ENCODE measurements around the gene MORN4.
"Not testable (repeated sequence)": the region's sequence is repeated elsewhere in the genome, so short reads cannot be mapped to it uniquely, and the experiment has no call there.

MORN4 gene

GRCh38 chr10:97640868-97641811, 7.8 kb upstream of the MORN4 start:
- no peak for FAIRE-seq

- FAIRE-seq, result peak; percentile 97
Observed at GRCh38 chr10:97640174-97640867, 7.0 kb upstream of the MORN4 start, which contains the start of gene PI4K2A. Gene PI4K2A (plus strand): TSS chr10:97640671. CDS start chr10:97640743, 72 bp downstream.

DNA sequence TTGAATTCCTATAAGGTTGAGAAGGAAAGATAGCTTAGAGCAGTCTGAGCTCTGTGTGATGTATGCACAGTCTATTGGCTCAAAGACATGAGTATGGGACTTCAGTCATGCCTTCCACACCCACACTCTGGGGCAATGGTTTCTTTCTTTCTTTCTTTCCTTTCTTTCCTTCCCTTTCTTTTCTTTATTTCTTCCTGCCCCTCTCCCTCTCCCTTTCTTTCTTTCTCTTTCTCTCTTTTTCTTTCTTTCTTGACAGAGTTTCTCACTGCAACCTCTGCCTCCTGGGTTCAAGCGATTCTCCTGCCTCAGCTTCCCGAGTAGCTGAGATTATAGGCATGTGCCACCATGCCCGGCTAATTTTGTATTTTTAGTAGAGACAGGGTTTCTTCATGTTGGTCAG, 5.8 kb upstream of the MORN4 start:
- FAIRE-seq, result not testable (repeated sequence)

GRCh38 chr10:97635577-97635976, 2.3 kb upstream of the MORN4 start:
- FAIRE-seq, result no peak

DNA sequence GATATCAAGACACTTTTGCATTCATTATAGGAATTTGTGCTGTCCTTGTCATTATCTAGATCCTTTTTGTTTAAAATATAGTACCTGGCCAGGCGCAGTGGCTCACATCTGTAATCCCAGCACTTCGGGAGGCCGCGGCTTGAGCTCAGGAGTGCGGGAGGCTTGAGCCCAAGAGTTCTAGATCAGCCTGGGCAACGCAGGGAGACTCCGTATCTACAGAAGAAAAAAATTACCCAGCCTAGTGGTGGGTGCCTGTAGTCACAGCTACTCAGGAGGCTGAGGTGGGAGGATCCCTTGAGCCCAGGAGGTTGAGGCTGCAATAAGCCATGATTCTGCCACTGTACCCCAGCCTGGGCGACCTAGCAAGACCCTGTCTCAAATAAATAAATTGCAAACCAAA, 621 bp upstream of the MORN4 start:
- FAIRE-seq, result no peak

DNA sequence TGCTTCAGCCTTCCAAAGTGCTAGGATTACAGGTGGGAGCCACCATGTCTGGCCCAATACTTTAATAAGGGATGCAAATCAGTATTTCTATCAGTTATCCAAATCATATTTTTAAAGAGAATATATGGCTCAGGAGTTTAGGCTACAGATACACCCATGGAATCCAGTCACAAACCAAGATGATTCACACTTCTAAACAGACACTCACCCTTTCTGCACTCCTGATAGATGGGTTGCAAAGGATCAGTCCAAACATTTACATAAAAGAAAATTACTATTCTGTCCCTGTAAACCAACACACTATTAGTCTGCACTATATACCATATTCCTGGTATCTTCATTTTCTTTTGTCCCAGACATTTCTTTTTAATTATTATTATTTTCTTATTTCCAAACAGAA, 2.2 kb downstream of the MORN4 start:
- FAIRE-seq, result no peak

- no peak for FAIRE-seq
Observed at GRCh38 chr10:97629289-97629688, 4.0 kb downstream of the MORN4 start.

GRCh38 chr10:97628228-97628627, 5.1 kb downstream of the MORN4 start:
- FAIRE-seq, result no peak

DNA sequence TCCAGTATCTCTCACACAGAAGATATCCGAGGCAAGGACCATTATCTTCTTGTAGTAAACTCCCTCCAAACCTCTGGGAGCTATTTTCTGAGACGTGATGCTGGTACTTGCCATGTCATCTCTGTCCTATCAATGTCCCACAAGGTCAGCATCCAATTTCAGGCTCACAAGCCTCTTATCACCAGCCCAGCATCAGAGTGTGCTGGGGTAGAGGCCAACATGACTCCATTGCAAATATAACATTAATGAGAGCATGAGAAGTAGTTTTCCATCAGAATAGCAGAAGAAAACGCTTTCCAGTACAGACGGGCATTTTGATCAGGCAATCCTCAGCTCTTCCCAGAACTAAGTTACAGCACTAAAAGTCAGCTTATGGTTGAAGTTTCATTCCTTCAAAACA, 5.6 kb downstream of the MORN4 start:
- no peak for FAIRE-seq

GRCh38 chr10:97623277-97623676, 10.0 kb downstream of the MORN4 start:
- FAIRE-seq, result no peak

GRCh38 chr10:97618733-97619132, 14.6 kb downstream of the MORN4 start:
- FAIRE-seq, result no peak

GRCh38 chr10:97618285-97618684, 15.0 kb downstream of the MORN4 start:
- no peak for FAIRE-seq

DNA sequence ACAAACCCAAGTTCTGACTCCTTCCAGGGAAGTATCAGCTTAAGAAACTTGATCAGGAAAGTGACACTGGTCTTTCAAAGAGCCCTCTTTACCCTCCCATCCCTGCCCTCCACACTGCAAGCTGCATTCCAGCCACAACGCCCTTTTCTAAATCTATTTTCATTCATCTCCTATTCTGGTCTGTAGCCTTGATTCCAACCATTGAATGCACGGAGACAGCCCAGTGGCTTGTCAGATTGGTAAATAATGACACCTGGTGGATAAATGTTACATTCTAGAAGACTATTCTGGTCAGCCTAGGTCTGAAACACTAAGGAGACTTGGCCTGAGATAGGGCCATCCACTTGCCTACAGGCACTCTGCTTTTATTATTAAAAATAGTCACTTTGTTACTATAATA, 20.9 kb downstream of the MORN4 start:
- no peak for FAIRE-seq

DNA sequence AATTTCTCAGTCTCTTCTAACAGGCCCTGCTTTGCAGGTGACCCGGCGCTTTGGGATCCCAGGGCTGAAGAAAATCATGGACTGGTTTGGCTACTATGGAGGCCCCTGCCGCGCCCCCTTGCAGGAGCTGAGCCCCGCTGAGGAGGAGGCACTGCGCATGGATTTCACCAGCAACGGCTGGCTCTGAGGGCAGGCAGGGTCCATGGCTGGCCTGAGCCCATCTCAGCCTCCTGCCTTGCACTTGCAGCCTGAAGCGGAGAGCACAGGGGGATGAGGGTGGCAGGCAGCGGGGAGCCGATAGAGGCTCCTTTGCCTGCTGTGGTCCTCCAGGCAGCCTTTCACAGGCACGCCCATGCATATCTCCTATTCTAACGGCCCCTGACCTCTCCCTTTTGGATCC, 21.8 kb downstream of the MORN4 start:
- no peak for FAIRE-seq

DNA sequence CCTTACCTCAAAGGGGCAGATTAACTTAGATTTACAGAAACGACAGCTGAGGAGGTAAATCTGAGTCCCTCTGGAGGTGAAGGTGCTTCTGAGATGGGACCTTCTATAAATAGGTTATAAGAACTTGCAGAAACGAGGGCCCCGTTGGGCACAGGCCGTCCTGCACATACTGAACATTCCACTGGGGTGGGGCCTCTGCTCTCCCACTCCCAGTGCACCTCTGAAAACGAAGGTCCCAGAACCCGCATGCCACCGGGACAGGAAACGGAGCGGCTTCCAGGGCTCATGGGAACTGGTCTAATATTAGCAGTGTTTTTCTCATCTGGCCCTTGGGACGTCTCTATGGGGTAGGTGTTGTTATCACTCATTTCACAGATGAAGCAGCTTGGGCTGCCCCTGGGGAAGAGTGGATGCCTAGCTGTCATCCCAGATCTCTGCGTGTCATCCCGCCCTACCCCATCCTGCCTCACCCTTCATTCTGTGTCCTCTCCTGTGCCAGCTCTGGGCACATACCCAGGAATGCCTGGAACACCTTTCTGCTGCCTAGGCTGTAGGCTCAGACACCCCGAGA, 24.2 kb downstream of the MORN4 start:
- no peak for FAIRE-seq

- no peak for FAIRE-seq
Observed at GRCh38 chr10:97607095-97607636, 26.1 kb downstream of the MORN4 start.

DNA sequence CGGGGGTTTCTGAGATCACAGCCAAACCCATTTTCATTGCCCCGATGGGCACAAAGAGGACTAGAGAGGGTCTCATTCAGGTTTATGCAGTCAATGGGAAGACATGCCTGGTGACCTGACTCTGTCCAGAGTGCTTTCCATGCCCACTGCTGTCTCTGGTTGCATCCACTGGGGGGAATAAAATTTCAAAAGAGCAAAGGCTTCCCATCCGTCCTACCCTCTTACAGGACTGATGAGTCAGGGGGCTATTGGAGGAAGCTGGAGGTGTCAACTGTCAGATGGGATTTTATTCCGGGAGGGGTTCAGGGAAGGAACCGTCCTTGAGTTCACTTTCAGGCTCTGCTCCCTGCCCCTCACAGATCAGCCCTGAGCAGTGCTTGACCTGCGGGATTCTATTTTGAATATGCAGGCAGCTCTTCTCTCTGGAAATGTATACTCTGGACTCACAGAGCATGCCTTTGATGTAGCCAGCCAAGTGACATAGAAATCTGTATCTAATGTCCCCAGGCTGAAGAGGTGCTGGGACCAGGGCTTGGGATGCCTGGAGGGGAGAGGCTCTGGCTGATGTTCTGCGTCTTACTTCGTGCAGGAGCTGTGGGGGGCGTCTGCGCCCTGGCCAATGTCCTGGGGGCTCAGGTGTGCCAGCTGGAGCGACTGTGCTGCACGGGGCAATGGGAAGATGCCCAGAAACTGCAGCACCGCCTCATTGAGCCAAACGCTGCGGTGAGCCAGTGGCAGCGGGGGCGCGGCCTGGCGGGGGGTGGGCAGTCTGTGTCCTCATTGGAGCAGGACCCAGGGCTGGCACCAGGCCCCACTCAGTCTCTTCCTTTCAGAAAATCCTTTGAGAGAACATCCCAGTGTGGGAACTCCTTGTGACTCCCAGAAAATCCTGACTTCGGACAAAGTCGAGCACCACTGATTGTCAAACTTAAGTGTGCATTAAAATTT, 31.8 kb downstream of the MORN4 start:
- FAIRE-seq, result no peak

GRCh38 chr10:97600616-97601015, 32.7 kb downstream of the MORN4 start:
- no peak for FAIRE-seq

- no peak for FAIRE-seq
Observed at GRCh38 chr10:97599272-97599619, 34.1 kb downstream of the MORN4 start.

- FAIRE-seq, result no peak
Observed at GRCh38 chr10:97598407-97599271, 34.7 kb downstream of the MORN4 start.

DNA sequence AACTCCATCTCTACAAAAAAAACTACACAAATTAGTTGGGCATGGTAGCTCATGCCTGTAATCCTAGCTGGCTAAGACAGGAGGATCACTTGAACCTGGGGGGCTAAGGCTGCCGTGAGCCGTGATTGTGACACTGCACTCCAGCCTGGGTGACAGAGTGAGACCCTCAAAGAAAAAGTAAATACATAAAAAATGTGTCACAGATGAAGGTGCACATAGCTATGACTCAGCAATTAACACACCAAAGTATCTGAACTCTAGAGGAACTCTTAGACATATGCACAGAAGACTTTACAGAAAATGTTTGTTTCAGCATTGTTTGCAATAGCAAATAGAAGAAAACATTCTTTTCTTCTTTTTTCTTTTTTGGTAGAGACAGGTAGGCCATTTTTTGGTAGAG, 35.5 kb downstream of the MORN4 start:
- no peak for FAIRE-seq
